Measurements from ENCODE around the gene RARG. TPM values are rescaled to one million over a fixed set of nuclear protein-coding genes. Genes with fewer than 3 reads are reported as not detected.

The RARG gene
- total RNA-seq, 2 donors from 2014 or later, result 9.2 to 11.7 TPM

DNA sequence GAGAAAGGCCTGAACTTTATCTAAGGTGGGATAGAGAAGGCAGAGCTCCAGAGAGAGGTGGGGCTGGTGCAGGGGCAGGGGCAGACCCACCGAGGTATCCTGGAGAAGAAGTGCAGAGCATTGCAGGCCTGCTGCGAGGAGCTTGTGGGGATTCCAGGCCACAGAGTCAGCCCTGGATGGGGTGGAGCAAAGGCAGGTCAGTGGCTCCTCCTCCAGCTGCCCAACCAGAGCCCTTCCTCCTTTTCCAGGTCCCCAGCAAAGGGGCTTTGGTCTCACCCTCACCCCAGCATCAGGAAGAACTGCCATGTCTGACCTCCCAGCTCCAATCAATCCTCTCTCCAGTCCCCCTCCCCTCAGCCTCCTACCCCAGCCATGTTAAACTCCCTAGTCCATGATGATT is 71.3 kb downstream of the RARG start:
- no peak overlapping the region for H3K4me3 ChIP-seq
- H3K27me3 ChIP-seq, result no peaks in the 10 kb centered on the region
- ATAC-seq (no peak), DNase-seq (no peak)
- no peaks in the 10 kb centered on the region for H3K36me3 ChIP-seq (replicated peaks in 1 of 2; ENCODE audit: insufficient read depth in 1 of 2, low read depth in 2 of 2)
- no peaks in the 10 kb centered on the region for H3K9me3 ChIP-seq
- H3K4me1 ChIP-seq, result no peaks in the 10 kb centered on the region
- TF ChIP-seq, protein P1, sequence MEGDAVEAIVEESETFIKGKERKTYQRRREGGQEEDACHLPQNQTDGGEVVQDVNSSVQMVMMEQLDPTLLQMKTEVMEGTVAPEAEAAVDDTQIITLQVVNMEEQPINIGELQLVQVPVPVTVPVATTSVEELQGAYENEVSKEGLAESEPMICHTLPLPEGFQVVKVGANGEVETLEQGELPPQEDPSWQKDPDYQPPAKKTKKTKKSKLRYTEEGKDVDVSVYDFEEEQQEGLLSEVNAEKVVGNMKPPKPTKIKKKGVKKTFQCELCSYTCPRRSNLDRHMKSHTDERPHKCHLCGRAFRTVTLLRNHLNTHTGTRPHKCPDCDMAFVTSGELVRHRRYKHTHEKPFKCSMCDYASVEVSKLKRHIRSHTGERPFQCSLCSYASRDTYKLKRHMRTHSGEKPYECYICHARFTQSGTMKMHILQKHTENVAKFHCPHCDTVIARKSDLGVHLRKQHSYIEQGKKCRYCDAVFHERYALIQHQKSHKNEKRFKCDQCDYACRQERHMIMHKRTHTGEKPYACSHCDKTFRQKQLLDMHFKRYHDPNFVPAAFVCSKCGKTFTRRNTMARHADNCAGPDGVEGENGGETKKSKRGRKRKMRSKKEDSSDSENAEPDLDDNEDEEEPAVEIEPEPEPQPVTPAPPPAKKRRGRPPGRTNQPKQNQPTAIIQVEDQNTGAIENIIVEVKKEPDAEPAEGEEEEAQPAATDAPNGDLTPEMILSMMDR (IDR thresholded peaks at IDR 0.05), result no peak
- TF ChIP-seq POLR2A (IDR thresholded peaks at IDR 0.05), result no peak
- no peak overlapping the region for H3K27ac ChIP-seq
- intact Hi-C loops (cut with DNase I), result loop anchor here (5.0 kb wide), 1 partner anchor 37 kb away; no protein-coding TSS in a partner anchor
- WGBS, 2 donors, result 65 to 74% methylated on average over 2 of the region's 2 CpGs

Other genes starting within 250 kb of the RARG start
- 100 to 1,000 TPM; 326 to 389 TPM for gene EIF4B, start 225.8 kb downstream of the RARG start, total RNA-seq
- 100 to 1,000 TPM in 1 of 2 donors, 10 to 100 TPM in 1; 75.5 to 113 TPM for gene TNS2, start 182.1 kb downstream of the RARG start, total RNA-seq
- gene SPRYD3, start 152.8 kb downstream of the RARG start, total RNA-seq, result 10 to 100 TPM; 35.3 to 59.3 TPM
- gene IGFBP6, start 134.5 kb downstream of the RARG start, total RNA-seq, result 100 to 1,000 TPM; 154 to 204 TPM
- gene SOAT2, start 128.7 kb downstream of the RARG start, total RNA-seq, result not detected
- gene ZNF740, start 51.5 kb downstream of the RARG start, total RNA-seq, result 10 to 100 TPM; 10.1 to 21.4 TPM
- gene CSAD, start 51.3 kb downstream of the RARG start, total RNA-seq, result 10 to 100 TPM; 31.4 to 64.3 TPM
- gene ITGB7, start 25.0 kb downstream of the RARG start, total RNA-seq, result 1 to 10 TPM; 2.3 to 4.9 TPM
- not detected for gene ESPL1, start 36.1 kb upstream of the RARG start, total RNA-seq
- gene PFDN5, start 63.3 kb upstream of the RARG start, total RNA-seq, result 100 to 1,000 TPM; 337 to 403 TPM
- gene MYG1, start 67.5 kb upstream of the RARG start, total RNA-seq, result 10 to 100 TPM; 25.4 to 25.7 TPM
- gene AAAS, start 89.4 kb upstream of the RARG start, total RNA-seq, result 10 to 100 TPM; 40.0 to 53.7 TPM
- not detected for gene SP7, start 104.1 kb upstream of the RARG start, total RNA-seq
- 10 to 100 TPM; 16.8 to 24.6 TPM for gene SP1, start 148.0 kb upstream of the RARG start, total RNA-seq
- 10 to 100 TPM in 1 of 2 donors, 1 to 10 TPM in 1; 2.3 to 10.6 TPM for gene AMHR2, start 191.6 kb upstream of the RARG start, total RNA-seq
- gene PRR13, start 209.5 kb upstream of the RARG start, total RNA-seq, result 10 to 100 TPM; 18.5 to 43.8 TPM
- gene PCBP2, start 219.9 kb upstream of the RARG start, total RNA-seq, result 100 to 1,000 TPM; 226 to 308 TPM